ENCODE data around the gene SEBOX.

DNA sequence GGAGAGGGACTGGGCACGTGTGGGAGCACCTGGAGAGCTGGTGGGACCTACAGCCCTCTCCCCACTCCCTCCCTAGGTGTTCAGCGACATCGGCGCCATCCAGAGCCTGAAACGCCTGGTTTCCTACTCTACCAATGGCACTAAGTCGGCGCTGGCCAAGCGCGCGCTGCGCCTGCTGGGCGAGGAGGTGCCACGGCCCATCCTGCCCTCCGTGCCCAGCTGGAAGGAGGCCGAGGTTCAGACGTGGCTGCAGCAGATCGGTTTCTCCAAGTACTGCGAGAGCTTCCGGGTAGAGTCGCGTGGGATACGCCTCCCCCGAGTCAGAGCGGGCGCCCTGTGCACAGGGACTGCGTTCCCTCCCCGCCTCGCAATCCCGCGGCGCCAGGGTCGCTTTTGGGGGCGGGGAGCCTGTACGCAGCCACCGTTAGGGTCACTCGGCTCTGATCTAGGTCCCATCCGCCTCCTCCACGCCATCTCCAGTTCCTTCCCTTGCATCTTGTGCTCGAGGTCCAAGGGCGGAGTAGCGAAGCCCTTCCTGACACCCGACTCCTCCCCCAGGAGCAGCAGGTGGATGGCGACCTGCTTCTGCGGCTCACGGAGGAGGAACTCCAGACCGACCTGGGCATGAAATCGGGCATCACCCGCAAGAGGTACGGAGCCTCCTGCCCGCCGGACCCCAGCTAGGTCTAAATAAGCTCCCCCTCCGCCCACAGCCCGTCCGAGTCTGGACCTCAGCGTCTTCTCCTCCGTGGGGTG, 19.5 kb upstream of the SEBOX start:
- no peak for TF ChIP-seq EZH2 (IDR thresholded peaks at IDR 0.05; ENCODE audit: low read length, unreplicated experiment)
- TF ChIP-seq, protein P1, sequence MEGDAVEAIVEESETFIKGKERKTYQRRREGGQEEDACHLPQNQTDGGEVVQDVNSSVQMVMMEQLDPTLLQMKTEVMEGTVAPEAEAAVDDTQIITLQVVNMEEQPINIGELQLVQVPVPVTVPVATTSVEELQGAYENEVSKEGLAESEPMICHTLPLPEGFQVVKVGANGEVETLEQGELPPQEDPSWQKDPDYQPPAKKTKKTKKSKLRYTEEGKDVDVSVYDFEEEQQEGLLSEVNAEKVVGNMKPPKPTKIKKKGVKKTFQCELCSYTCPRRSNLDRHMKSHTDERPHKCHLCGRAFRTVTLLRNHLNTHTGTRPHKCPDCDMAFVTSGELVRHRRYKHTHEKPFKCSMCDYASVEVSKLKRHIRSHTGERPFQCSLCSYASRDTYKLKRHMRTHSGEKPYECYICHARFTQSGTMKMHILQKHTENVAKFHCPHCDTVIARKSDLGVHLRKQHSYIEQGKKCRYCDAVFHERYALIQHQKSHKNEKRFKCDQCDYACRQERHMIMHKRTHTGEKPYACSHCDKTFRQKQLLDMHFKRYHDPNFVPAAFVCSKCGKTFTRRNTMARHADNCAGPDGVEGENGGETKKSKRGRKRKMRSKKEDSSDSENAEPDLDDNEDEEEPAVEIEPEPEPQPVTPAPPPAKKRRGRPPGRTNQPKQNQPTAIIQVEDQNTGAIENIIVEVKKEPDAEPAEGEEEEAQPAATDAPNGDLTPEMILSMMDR (conservative IDR thresholded peaks at IDR 0.05; ENCODE audit: low read depth, low read length), result no peak
- no peak for TF ChIP-seq EZH2phosphoT487 (IDR thresholded peaks at IDR 0.05; ENCODE audit: borderline replicate concordance, low read length)
